Islet precursor cell (in vitro differentiated cells): ENCODE data around the gene C1orf141.
"Not testable (repeated sequence)": the region's sequence is repeated elsewhere in the genome, so short reads cannot be mapped to it uniquely, and the experiment has no call there.

ENCODE experiments used
- DNase-seq: peaks from one replicate; pipeline ENCODE4 v3.0.0-alpha.2; 2018

Gene C1orf141

DNA sequence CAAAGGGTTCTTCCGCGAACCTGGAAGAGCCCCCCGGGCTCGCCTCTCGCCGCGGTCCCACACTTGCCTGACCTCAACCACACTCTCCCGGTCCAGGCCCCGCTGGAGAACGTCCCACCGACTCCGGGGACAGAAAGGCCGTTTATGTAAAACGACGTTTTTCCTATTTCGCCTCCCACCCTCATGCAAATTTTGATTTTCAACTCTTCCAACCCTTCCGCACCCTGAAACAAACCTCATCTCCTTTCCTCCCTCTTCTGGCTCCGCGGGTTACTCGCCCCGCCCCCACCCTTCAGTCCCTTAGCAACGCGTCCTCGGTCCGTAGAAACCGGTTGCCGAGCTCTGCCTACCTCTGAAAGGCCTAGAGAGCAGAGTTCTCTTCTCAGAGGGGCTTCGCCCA lies at the start of gene C1orf141:
Gene C1orf141 (minus strand): TSS at position 276 of the 400 bp plus-strand sequence. CDS start 7,730 bp downstream, outside the sequence.
- DNase-seq = peak; percentile 63

DNA sequence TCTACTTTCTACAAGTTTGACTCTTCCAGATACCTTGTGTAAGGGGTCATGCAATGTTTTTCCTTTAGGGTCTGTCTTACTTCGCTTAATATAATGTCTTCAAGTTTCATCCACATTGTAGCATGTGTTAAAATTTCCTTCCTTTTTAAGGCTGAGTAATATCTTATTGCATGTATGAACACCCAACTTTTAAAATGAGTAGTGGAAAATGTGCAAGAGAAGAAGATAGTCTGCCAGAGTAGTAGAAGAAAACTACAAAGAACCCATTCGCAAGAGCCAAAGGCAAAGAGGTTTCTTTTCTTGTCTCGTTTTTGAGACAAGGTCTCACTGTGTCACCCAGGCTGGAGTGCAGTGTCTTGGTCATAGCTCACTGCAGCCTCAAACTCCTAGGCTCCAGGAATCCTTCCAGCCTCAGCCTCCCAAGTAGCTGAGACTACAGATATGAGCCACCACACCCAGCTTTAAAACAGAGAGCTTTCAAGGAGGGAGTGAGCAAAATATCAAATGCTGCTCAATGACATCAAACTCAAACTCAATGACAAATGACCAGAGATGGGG lies 40.8 kb upstream of the C1orf141 start:
- DNase-seq = no peak

DNA sequence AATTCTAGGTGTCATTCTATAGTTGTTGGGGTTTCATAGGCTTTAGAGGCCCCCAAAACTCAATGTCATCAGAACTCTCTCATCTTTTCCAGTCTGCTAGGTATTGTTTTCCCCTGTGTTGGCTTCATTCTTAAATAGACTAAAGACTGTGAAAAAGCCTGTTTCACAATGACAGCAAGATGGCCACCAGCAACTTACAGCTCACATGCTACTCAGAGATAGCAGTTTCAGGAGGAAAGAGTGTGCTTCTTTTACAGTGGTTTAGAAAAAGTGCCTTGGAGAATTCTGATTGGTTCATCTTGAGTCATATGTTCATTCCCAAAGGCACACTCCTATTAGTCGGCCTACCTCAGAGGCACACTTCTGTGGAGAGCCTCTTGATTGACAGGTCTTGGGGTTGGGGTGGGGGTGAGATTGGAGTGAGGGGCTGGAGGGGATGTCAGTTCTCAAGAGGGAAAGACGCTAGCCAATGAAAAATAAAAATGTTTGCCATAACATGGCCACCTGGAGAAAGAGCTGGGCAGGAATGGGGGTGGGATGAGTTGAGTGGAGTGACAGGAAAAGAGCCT lies 40.0 kb upstream of the C1orf141 start:
- DNase-seq = no peak

DNA sequence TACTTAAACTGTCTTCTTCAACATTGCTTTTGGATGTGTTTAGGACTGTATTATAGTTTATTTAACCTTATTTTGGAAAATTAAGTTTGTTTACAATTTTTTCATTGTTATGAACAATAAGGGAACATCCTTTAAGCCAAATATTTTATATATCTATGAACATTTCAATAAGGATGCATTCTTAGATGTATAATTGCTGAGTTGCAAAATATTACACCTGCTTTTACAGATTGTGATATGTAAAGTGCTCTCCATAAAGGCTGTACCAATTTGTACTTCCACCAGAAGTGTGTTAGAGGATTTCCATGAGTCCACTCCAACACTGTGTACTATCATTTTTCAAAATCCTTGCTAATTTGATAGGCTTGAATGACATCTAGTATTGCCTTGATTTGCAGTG lies 39.2 kb upstream of the C1orf141 start:
- no peak for DNase-seq

DNA sequence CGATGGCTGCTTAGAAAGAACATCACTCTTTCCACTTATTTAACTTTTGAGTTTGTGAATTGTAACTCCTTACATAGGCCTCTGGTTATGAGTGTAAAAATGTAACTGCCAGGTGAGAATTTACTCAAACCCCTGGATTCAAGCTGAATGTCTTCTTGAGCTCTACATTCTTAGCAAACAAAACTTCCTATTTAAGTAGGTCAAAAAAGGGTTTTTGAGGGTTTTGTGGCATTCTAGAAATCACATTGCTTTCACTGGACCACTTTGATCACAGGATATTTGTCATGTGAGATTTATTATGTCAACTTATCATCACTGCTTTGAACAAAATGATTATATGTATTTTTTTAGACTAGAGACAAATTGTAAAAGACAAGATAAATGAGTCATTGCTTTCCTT lies 37.2 kb upstream of the C1orf141 start:
- DNase-seq = no peak

DNA sequence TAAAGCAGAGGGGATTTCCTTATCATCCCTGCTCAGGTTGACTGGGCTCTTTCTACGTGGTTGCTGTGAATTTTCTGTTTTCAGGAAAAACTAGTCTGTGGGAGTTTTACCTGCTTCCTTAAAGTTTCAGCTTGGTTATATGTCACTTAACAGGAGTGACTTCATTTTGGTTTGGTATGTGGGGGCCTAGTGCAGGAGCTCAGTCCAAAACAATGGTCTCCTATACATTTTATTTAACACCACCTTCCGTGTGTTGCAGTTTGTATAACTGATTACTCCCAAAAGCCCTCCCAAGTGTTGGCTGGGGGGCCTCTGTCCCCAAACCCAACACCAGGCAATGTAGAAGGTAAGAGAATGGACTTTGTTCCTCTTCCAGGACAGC lies 36.8 kb upstream of the C1orf141 start:
- DNase-seq = no peak

DNA sequence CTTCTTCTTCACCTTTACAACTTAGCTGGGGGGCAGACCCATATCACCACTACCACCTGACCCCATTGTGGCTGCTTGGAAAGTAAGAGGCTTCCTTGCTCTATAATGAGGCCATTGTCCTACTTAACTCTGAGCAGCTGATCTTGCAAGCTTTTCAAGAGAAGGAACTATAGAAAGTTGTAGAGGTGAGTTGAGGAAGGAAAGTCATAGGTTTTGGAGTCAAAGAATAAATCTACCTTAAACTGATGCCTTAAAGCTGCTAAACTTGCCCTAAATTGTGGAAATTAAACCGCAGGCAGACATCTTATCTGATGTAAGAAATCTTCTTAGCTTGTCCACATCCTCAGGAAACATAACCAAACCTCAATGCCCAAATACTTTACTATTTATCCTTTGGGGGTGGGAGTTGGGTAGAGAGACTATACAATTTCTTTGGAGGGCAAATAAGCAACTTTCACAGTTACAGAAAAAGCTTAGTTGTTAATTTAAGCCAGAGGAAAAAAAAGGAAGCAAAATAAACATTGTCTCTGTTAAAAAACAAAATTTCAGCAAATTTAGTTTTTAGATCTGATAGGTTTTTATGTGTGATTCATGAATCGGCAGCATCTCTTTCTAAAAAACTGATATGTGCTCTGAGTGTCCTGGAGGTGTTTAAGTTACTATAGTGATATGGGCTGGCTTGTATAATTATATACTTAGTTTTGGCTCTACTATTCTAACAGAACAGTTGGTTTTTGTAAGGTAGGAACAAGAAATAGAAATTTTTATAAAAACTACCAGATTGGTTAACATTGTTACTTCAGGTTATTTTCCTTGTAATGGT lies 36.2 kb upstream of the C1orf141 start:
- DNase-seq = no peak

DNA sequence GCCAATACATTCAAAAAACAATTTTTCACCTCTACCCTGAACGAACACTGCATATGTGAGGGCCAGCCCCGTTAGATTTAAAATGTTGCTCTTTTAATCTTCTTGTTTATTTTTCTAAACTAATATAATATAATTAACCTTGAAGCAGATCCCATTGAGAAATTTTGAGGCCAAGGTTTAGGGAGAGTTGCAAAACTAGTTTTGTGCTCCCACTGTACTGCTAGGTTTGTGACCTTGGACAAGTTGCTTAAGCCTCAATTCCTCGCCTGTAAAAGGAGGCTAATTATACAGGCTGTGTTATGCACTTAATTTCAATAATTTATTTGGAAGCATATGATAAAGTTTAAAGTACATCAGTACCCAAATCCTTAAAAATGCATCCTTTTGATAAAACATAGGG lies 35.2 kb upstream of the C1orf141 start:
- no peak for DNase-seq

DNA sequence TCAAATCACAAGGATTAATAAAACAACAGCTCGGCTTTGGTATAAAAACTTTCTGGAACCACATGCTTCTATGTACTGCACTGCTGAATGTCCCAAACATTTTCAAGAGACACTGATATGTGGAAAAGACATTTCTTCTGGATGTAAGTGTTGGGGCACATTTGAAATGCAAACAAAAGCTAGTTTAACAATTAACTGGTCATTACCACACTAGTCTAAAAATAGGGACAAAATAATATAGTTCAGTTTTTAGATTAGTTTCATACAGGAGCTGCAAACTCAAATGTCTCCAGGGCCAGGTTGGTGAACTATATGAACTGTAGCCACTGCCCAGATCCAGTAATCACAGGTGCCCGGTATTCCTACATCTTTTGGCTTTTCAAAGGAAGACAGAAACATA lies 34.7 kb upstream of the C1orf141 start:
- no peak for DNase-seq

DNA sequence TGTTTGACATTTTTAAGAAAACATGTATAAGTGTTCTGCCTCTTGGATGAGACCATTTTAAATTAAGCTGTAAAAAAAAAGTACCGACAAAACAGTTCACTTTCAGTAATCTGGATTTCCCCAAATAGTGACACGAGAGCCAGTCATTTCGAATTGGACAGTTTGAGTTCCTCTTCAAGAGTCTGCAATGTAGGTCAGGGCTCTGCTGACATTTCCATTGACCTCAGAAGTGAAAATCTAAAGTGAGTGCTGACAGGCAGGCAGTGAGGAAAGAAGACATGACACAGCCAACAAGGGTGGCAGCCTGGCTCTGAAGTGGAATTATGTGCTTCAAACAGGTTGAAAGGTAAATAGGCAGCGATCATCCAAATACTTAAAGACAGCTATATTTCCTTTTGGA lies 31.4 kb upstream of the C1orf141 start, which contains the start of gene IL23R:
Gene IL23R (plus strand): TSS at position 259 of the 400 bp plus-strand sequence. CDS start 1,667 bp downstream, outside the sequence.
- DNase-seq = no peak

DNA sequence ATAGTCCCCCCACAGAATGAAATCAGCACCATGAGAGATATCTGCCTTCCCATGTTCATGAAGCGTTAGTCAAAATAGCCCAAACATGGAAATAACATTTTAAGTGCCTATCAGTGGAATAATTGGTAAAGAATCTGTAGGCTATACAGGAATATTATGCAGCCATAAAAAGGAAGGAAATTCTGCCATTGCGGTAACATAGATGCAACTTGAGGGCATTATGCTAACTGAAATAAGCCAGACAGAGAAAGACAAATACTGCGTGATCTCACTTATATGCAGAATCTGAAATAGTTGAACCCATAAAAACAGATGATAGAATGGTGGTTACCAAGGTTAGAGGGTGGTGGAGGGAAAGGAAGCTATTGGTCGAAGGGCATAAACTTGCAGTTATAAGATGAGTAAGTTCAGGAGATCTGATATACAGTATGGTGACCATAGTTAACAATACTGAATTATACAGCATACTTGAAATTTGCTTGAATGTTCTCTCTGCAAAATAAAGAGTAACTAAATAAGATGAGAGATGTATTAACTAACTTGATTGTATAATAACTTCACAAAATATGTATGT lies 30.8 kb upstream of the C1orf141 start:
- DNase-seq = no peak

DNA sequence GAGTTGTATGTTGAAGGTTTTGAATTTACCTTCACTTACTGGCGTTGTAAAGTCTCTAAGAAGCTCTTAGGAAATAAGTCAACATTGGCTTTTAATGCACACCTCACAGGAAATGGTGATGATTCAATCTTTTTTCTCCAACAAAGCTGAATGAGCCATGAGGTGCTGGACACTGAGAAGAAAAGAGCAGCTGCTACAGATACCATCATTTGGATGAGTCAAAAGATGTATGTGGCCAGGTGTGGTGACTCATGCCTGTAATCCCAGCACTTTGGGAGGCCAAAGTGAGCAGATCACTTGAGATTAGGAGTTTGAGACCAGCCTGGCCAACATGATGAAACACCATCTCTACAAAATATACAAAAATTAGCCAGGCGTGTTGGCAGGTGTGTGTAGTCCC lies 28.2 kb upstream of the C1orf141 start:
- DNase-seq = peak; percentile 88

DNA sequence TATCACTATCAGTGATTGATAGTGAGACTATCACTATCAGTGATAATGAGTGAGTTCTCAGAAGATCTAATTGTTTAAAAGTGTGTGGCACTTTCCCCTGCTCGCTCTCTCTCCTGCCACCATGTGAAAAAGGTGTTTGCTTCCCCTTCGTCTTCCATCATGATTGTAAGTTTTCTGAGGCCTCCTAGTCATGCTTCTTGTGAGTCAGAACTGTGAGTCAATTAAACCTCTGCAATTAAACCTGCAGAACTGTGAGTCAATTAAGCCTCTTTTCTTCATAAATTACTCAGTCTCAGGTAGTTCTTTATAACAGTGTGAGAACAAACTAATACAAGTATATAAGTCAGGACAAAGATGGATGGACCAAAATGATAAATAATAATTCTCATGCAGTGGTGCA lies 24.5 kb upstream of the C1orf141 start:
- no peak for DNase-seq

DNA sequence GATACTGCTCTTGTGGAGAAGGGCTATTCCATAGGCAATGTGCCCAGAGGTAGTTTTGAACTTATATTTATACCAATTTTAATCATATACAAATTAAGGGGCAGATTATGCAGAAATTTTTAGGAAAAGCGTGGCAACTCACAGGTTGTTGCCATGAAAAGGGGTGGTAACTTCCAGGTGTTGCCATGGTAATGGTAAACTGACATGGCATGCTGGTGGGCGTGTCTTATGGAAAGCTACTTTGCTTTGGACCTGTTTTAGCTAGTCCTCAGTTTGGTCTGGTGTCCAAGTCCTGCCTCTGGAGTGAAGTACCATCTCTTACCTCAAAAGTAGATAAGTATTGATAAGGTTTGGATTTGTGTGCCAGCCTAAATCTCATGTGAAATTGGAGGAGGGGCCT lies 23.6 kb upstream of the C1orf141 start:
- DNase-seq = no peak

DNA sequence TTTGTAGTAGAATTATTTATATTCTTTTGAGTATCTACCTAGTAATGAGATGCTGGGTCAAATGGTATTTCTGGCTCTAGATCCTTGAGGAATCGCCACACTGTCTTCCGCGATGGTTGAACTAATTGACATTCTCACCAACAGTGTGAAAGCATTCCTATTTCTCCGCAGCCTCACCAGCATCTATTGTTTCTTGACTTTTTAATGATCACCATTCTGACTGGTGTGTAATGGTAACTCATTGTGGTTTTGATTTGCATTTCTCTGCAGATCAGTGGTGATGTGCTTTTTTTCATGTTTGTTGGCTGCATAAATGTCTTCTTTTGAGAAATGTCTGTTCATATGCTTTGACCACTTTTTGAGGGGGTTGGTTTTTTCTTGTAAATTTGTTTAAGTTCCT lies 16.2 kb upstream of the C1orf141 start:
- DNase-seq = no peak

DNA sequence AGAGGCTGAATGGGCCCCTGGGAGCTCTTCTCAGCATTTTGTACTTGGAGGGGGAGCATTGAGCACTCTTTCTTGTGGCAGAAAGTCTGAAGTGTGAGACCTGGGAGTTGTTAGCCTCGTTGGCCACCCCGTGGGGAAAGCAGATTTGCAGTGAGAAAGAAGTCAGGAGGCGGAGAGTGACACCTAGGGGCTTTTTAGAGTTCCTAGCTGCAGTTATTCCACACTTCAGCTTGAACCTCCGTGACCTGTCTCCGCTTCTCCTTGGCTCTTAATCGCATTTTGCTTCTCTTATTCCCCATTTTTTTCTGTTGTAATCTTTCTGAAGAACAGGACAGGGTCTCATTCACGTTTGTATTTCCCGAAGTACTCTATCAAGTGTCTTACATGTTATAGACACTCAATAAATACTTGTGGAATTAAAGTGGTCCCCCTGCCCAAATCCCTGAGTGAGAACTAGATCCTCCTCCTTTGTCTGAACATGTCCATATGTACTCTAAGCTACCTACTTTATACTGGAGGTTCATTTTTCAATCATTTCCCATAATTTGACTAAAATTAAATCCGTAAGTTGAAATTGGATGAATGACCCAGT lies 14.5 kb upstream of the C1orf141 start:
- peak; percentile 85 for DNase-seq

DNA sequence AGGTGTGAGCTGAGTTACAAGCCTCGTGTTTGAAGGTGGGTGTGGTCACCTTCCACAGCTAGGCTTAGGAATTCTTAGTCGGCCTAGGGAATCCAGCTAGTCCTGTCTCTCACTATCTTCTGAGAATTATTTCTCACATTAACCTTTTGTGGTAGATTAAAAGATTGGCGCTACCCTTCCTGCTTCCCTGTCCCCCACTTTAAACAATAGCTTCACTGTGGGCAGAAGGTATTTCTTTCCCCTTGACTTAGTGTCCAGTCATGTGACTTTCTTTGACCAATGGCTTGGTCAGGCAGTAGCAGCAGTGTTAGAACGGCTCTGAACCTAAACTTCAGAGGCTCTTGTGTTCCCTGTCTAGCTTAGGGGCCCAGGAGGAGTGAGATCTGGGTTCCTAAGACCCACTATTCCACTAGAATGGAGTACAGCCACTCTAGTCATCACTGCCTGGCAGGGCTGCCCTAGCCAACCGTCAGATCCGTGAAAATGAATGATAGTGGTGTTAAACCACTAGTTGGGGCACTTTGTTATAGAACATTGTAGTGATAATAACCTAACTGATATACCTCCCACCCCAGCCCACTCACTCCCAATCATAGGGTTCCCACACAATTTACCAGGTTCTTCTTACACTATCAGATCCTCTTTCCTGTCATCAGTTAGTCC lies 13.9 kb upstream of the C1orf141 start:
- no peak for DNase-seq

DNA sequence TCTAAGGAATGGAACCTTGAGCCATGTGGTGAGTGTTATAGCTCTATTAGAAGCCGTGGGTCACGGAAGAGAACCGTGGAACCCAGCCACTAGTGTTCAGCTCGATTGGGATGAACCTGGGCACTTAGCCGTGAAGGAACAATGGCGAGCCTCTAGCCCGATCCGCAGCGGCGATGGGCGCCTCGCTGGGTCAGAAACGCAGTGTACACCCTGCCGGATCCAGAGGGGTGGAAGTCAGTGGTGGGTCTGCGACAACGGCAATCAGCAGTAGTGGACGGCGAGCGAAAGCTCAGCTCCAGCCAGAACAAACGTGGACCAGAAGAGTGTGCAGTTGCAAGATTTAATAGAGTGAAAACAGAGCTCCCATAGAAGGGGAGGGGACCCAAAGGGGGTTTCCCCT lies 13.2 kb upstream of the C1orf141 start:
- DNase-seq = not testable (repeated sequence)

DNA sequence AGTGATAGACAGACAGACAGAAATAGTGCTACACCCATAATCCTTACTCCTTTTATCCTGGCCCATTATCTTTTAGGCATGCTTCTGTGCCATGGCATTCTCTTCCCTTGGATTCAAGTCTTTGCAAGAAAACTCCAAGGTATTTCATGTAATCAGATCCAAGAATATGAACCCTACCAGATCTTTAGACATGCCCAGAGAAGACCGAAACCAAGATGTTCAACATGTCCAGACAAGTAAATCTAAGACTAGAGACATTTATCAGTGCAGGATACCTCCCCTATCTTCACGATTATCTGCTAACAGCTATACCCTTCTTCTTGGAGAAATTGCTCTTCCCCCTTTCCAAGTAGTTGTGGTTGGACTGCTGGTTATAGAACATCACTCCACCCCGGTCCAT lies 11.8 kb upstream of the C1orf141 start:
- no peak for DNase-seq

DNA sequence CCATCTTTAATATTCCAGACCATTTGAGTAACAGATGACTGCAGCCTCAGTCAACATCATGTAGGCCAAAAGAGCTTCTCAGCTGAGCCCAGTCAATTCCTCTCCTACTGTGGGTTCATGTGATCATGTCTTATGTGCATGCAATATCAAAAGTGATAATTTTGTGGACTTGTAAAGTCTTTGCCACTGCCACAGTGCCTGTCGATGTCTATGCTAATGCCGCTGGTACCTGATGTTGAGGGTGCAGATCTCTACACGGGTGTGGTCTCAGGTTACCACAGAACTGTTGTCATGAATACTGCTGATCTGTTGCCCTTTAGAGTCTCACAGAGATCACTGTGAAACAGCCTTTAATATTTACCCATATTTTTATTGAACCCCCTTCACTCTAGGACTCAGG lies 11.3 kb upstream of the C1orf141 start:
- DNase-seq = no peak

DNA sequence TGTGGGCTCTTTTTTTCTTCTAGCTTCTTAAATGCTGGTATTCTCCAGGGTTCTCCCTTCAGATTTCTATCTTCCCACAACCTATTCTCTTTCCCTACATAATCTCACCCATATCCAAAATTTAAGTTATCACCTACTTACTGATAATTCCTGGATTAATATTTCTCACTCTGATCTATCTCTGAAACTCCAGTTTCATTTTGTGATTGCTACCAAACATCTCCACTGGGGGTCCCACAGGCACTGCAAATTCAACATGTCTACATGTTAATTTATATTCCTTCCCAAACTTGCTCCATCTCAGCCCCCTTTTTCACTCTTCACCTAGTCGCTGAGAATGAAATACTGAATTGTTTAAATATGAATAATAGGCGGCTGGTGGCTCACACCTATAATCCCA lies 9.9 kb upstream of the C1orf141 start:
- DNase-seq = no peak

DNA sequence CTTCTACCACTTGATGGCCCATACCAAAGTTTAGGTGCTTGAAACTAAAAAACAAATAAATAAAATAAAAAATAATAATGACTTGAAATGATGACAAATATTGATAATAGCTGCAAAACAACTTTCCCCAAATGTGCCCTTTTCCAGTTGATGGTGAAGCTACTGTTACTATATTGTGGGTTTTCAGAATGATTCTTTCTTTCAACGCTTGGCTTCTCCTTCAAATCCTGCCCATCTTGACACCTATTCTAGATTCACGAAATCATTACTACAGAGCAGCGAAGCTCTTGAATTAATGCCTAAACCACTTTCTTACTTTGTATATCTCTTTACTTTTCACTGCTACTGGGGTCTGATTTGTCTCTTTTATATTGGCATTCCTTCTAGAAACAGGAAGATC lies 9.2 kb upstream of the C1orf141 start:
- DNase-seq = no peak

DNA sequence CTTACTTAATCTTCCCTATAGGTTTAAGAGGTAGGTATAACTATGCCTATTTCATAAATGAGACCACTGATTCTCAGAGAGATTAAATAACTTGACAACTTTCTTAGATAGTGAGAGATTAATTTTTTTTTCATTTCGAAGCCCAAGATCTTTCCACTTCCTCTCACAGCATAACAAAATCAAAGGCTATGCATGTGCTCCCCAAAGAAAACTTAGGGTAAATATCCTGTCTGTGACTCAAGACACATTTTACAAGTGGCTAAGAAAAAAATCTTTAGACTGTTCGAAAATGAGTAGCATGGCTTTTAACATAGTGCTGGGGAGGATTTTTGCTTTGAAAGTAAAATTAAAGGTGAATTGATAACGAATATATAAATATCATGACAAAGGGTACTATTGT lies 8.2 kb upstream of the C1orf141 start:
- no peak for DNase-seq
